HG03571 (cell line): Measurements from ENCODE around the gene NDC1.

Source experiments
- ATAC-seq: cut with Tn5 transposase; IDR thresholded peaks from one replicate; pipeline ENCODE4 v1.9.1; 2021; ENCODE audit not compliant: unreplicated experiment

The NDC1 gene

GRCh38 chr1:53732409-53732808 is 105.7 kb downstream of the NDC1 start:
- ATAC-seq = no peak

DNA sequence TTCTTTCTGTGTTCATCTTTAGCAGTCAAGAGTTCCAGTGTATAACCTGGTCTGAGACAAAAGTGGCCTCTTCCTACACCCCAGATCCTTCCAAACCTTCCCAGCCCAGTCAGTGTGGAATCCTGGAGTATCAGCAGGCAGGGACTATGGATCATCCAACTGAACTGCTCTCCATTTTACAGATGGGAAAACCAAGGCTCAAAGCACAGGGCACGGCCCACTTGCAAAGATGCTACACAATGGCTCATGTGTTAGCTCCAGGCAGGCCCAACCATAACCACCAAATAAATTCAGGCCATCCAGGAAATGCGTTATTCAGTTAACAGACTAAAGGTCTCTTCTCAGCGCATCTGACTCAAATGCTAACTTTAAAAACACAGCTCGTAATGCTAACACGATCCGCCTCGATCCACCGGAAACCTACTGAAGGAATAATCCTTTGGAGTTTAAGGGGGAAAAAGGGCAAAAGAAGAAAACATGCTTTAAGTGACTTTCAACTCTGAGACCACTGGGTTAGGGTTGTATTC is 106.3 kb downstream of the NDC1 start:
- ATAC-seq = no peak

- no peak for ATAC-seq
Observed at GRCh38 chr1:53731043-53731600, 107.0 kb downstream of the NDC1 start.

- ATAC-seq = no peak
Observed at GRCh38 chr1:53730224-53730865, 107.8 kb downstream of the NDC1 start.

GRCh38 chr1:53729456-53730223 is 108.5 kb downstream of the NDC1 start:
- no peak for ATAC-seq

DNA sequence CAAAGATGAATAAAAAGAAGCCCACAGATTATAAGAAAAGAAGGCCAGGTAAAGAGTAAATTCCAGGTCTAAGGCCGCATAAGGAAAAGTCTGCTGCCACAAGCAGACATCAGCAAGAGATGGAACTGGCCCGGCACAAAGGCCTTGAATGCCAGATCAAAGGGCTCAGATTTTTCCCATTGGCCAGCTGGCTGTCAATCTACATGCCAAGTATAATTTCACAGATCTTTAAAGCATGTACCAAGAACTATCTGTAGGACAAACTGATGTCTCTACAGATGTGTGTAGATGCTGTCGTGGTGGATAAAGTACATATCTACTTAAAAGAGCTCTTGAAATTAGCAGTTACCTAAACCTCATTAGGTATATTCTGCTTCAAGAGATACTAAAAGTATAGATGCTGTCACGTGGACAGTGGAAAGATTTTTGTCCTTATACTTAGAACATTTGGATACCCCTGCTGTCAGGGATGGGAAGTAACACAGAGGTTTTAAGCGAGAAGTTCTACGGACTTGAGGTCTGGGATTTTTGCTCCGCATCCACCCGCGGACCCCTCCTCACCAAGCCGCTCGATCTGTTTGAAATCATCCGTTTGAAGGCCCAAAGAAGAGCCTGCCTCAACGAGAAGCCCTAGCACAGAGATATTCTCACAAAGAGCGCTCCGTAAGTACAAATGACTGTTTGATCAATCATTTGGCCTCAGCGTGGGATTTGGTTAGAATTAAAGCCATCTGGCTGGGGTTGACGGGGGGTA is 109.2 kb downstream of the NDC1 start:
- no peak for ATAC-seq

DNA sequence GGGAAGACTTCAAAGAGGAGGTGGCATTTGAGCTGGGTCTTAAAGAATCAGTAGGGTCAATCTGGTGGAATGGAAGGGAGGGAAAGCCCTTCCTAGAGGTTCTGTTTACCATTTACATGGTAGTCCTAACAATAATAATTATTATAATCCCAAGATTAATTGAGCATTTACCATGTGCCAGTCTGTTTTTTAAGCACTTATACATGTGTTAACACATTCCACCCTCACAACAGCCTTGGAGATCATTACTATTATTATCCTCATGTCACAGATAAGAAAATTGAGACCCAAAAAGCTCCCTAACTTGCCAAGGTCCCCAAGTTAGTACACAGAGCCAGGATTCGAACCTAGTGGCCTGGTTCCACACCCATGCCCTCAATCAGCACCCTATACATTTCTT is 109.9 kb downstream of the NDC1 start:
- no peak for ATAC-seq

GRCh38 chr1:53727461-53728092 is 110.5 kb downstream of the NDC1 start:
- no peak for ATAC-seq

DNA sequence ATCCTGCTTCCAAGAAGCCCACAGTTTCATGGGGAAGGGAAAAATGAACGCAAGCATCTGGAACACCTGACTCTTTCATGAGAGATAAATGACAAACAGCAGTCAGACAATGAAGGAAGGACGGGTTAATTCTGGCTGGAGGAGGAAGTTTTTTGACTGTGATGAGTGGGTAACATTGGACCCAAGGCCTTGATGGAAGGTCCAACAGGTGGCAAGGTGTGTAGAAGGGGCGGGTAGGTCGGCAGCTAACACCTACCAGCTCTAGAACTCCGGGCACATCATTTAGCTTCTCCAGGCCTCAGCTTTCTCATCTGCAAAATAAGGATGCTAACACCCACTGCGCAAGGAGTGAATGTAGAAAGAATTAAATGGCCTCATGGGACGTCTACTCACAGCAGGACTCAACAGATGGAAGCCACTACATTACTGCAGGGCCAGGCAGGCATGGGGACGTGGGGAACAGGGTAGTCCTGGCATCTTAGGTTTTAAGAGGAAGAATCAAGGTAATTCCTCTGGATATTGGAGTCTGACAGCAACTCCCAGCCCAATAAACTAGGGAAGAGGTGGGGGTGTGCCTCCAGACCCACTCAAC is 112.0 kb downstream of the NDC1 start:
- no peak for ATAC-seq

GRCh38 chr1:53725238-53725689 is 112.8 kb downstream of the NDC1 start:
- no peak for ATAC-seq

- no peak for ATAC-seq
Observed at GRCh38 chr1:53722025-53722424, 116.1 kb downstream of the NDC1 start.

DNA sequence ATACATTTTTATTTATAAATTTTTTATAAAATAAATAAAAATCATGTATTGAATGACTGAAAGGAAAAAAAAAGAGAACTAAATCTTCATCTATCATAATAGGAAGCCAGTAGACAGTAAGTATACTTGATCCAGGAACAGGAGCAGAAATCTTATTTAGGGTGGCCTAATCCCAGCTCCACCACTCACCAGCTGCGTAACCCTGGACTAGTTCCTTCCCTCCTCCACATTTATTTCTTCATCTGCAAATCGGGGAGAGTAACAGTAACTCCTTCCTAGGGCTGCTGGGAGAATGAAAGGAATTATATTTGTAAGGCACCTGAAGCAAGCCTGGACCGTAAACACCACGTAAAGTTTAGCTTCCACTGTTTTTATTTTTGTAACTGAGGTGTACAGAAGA is 117.0 kb downstream of the NDC1 start:
- no peak for ATAC-seq

DNA sequence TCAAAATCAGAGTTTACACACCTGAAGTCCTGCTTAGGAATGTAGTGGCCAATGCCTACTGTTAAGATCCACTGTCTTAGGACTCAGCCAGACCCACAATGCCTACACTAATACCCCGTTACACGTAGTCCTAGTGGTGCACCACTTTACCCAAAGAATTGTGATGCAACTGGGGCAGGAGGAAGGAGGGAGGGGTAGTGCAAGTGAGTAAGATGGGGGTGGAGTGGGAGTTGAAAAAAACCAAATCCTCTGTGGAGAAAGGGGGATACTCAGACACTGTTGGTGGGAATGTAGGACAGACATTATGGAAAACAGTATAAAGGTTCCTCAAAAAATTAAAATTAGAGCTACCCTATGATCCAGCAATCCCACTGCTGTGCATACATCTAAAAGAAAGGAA is 118.6 kb downstream of the NDC1 start:
- no peak for ATAC-seq

DNA sequence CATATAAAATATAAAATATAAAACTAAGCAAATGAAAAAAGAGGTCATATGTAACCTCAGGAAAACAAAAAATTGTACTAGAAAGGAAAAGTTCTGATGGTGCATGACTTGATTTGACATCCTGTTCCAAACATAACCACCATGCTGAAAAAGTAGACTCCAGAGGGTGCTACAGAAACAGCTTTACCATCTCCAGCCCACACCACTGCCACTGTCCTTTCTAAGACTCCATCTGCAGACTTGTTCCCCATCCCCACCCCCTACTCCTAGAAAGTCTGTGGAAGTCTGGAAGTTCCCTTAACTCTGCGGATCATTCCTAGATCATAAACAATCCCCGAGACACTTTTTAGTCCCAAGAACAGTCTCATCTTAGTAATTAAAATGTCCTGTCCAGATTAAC is 119.7 kb downstream of the NDC1 start:
- no peak for ATAC-seq

- ATAC-seq = no peak
Observed at GRCh38 chr1:53717025-53717804, 120.9 kb downstream of the NDC1 start.

DNA sequence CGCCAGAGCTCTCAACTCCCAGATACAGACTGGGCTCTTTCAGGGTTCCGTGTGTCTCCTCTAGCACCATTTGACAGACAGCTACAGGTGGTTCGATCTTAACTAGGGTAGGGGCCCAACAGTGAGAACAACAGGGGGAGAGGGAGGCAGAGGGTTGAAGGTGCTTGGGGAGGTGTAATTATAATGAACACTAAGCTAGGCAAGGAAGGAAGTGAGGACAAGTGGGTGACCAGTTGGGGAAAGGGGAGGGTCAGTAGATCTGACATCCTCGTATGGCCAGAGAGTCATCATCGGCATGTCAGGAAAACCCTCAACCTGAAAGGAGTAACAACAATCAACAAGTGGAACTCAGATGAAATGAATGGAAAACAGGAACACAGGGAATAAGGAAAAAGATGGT is 121.9 kb downstream of the NDC1 start:
- no peak for ATAC-seq

GRCh38 chr1:53715478-53715877 is 122.6 kb downstream of the NDC1 start:
- no peak for ATAC-seq
